Uterus (tissue), 4 donors: ENCODE results near the gene PLCL2. TPM values are rescaled to one million over a fixed set of nuclear protein-coding genes. Genes with fewer than 3 reads are reported as not detected.

Source experiments
- DNase-seq, 2 donors: peaks; one replicate each; pipeline ENCODE4 v3.0.0-alpha.2; 2019 to 2020
- H3K27ac ChIP-seq, 2 donors: fragments of 200-600 bp; sonication (generic); 1 replicate in 1 of 2; 2 replicates in 1 of 2; pipeline ENCODE4 v1.5.1; 2016 to 2018
- H3K27me3 ChIP-seq, 2 donors: fragments of 200-600 bp; sonication (generic); one replicate each; pipeline ENCODE4 v1.5.1; 2018 to 2019; ENCODE audit warnings: control low read depth in 1 of 2
- H3K36me3 ChIP-seq, 2 donors: fragments of 200-600 bp; sonication (generic); one replicate each; pipeline ENCODE4 v1.5.1; 2019; ENCODE audit warnings: control low read depth in 1 of 2
- H3K4me1 ChIP-seq, 2 donors: fragments of 200-600 bp; sonication (generic); one replicate each; pipeline ENCODE4 v1.5.1; 2018 to 2019; ENCODE audit warnings: control low read depth in 1 of 2
- H3K4me3 ChIP-seq, 2 donors: fragments of 200-600 bp; sonication (generic); 1 replicate in 1 of 2; 2 replicates in 1 of 2; pipeline ENCODE4 v1.5.1; 2018 to 2019; ENCODE audit warnings: mild to moderate bottlenecking in 1 of 2
- H3K9me3 ChIP-seq, 2 donors: fragments of 200-600 bp; sonication (generic); one replicate each; pipeline ENCODE4 v1.5.1; 2019; ENCODE audit warnings: control low read depth in 1 of 2
- POLR2A ChIP-seq, 2 donors: fragments of 450-650 bp; IDR thresholded peaks; one replicate each; pipeline ENCODE4 v1.6.1; 2016; ENCODE audit warnings: antibody characterized with exemption in 2 of 2, mild to moderate bottlenecking in 1 of 2, moderate library complexity in 1 of 2
- intact Hi-C: fragments of 100-400 bp; cut with DNase I; formaldehyde crosslinking; loops from one replicate; pipeline ENCODE4 v1.15.1; 2023; ENCODE audit warnings: low total_unique reads
- total RNA-seq, 4 donors: library from RNA; depleted of rRNA in 3 of 4; stranded (reverse); fragments of >200 nt in 3 of 4; gene quantifications; one replicate each; pipeline versions ENCODE4 v1.1.0 to v1.2.4, GENCODE V29; 2014 to 2023
- TF ChIP-seq, protein P1 (sequence below), 4 experiments: fragments of 200-600 bp in 2 of 4; fragments of 450-650 bp in 2 of 4; sonication (generic) in 2 of 4; IDR thresholded peaks; one replicate each; pipeline ENCODE4 v1.5.1; 2016 to 2019; ENCODE audit warnings: antibody characterized with exemption in 4 of 4, mild to moderate bottlenecking in 2 of 4, moderate library complexity in 1 of 4
- donor health status: DM: yes; HTN: yes; CAD: no.

The PLCL2 gene
- total RNA-seq, 4 donors from 2014 or later: 9.7 to 63.0 (median 19.5) TPM

DNA sequence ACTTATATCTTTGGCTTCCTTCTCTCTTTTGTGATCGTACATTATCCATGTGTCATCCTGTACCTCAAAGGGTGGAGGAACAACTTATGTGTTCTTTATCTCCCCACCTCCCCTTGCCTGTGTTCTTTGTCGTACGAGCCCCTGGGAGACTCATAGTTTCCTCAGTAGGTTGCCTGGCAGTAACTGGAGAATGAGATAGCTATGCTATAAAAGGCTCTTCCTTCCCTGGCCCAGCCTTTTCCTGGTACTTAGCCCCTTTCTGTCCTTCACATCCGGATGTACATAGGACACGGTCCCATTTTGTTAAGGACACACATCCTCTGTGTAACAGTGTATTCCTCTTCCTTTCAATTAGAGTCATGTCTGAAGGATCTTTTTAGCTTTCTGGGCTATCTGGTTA, 32.1 kb downstream of the PLCL2 start:
- intact Hi-C loops: no loop called here
- H3K4me1 ChIP-seq: no peaks in the 10 kb centered on the region

GRCh38 chr3:16917256-16917935, 32.6 kb downstream of the PLCL2 start:
- TF ChIP-seq, protein P1, sequence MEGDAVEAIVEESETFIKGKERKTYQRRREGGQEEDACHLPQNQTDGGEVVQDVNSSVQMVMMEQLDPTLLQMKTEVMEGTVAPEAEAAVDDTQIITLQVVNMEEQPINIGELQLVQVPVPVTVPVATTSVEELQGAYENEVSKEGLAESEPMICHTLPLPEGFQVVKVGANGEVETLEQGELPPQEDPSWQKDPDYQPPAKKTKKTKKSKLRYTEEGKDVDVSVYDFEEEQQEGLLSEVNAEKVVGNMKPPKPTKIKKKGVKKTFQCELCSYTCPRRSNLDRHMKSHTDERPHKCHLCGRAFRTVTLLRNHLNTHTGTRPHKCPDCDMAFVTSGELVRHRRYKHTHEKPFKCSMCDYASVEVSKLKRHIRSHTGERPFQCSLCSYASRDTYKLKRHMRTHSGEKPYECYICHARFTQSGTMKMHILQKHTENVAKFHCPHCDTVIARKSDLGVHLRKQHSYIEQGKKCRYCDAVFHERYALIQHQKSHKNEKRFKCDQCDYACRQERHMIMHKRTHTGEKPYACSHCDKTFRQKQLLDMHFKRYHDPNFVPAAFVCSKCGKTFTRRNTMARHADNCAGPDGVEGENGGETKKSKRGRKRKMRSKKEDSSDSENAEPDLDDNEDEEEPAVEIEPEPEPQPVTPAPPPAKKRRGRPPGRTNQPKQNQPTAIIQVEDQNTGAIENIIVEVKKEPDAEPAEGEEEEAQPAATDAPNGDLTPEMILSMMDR (IDR thresholded peaks at IDR 0.05): no peak
- no peak for TF ChIP-seq POLR2A (IDR thresholded peaks at IDR 0.05)
- Histone ChIP-seq H3K4me3 (no peak overlapping the region), H3K27me3 (no peaks in the 10 kb centered on the region), H3K36me3 (no peaks in the 10 kb centered on the region), H3K27ac (no peak overlapping the region), H3K9me3 (no peaks in the 10 kb centered on the region), H3K4me1 (no peaks in the 10 kb centered on the region)
- intact Hi-C loops: no loop called here
- no peak for DNase-seq

More for the DNA sequence above, 32.1 kb downstream of the PLCL2 start:
- DNase-seq: no peak
- Histone ChIP-seq H3K4me3 (no peak overlapping the region), H3K27me3 (no peaks in the 10 kb centered on the region), H3K9me3 (no peaks in the 10 kb centered on the region), H3K27ac (no peak overlapping the region), H3K36me3 (no peaks in the 10 kb centered on the region)
- TF ChIP-seq, protein P1 (IDR thresholded peaks at IDR 0.05): no peak
- TF ChIP-seq POLR2A (IDR thresholded peaks at IDR 0.05): no peak

DNA sequence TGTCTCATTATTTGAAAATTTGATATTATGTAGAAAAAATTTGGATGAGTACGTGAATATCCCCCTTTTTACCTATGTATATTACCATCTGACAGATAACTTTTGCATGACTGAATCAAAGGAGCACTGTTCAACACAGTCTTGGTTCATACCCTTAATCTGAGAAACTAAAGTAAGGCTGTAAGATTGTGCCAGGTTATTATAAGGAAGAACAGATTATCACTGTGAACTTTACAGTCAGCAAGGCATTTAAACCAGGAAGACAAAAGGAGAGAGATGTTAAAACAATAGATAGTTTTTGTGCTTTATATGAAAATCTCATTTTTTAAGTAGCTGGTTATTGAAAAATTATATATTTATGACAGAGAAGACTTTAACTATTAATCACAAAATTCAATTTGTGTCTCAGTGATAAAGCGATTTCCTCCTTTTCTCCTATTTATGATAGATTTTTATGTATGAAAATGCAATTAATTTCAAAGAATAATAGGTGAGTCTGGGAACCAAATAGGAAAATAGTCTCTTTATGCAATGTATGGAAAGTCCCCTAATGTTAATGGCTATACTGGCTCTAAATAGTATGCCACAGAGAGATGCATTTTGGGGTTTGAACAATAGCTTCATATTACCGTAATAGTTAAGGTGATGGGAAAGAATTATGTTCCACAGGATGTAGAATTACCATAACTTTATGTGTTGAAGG, 33.4 kb downstream of the PLCL2 start:
- H3K27ac ChIP-seq: no peak overlapping the region
- H3K36me3 ChIP-seq: no peaks in the 10 kb centered on the region
- H3K4me3 ChIP-seq: no peak overlapping the region
- H3K4me1 ChIP-seq: no peaks in the 10 kb centered on the region
- TF ChIP-seq, protein P1 (IDR thresholded peaks at IDR 0.05): no peak
- no peak for TF ChIP-seq POLR2A (IDR thresholded peaks at IDR 0.05)
- intact Hi-C loops: no loop called here
- DNase-seq: no peak
- no peaks in the 10 kb centered on the region for H3K9me3 ChIP-seq
- H3K27me3 ChIP-seq: no peaks in the 10 kb centered on the region

DNA sequence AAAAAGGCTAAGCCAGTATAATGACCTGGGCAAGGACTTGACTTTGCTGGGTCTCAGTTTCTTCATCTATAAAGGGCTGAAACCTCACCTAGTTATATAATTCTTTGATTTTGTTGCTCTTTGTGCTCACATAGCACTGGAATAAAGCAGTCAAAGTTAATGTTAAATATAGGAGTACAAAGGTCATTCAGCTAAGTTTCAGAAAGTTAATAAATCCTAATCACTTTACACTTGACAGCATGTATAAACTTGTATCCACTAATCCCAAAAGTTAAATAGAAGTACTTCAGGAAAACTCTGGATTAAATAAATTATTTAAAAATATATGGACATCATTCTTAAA, 33.9 kb downstream of the PLCL2 start:
- no peaks in the 10 kb centered on the region for H3K4me1 ChIP-seq
- no peaks in the 10 kb centered on the region for H3K9me3 ChIP-seq
- intact Hi-C loops: no loop called here
- no peak overlapping the region for H3K4me3 ChIP-seq
- no peaks in the 10 kb centered on the region for H3K36me3 ChIP-seq
- no peak for DNase-seq
- TF ChIP-seq, protein P1 (IDR thresholded peaks at IDR 0.05): no peak
- TF ChIP-seq POLR2A (IDR thresholded peaks at IDR 0.05): no peak
- no peaks in the 10 kb centered on the region for H3K27me3 ChIP-seq
- no peak overlapping the region for H3K27ac ChIP-seq

- H3K9me3 ChIP-seq: no peaks in the 10 kb centered on the region
- no peaks in the 10 kb centered on the region for H3K36me3 ChIP-seq
- H3K27ac ChIP-seq: no peak overlapping the region
- no peak for DNase-seq
- H3K27me3 ChIP-seq: no peaks in the 10 kb centered on the region
- intact Hi-C loops: no loop called here
- TF ChIP-seq, protein P1 (IDR thresholded peaks at IDR 0.05): no peak
- no peak for TF ChIP-seq POLR2A (IDR thresholded peaks at IDR 0.05)
- H3K4me3 ChIP-seq: no peak overlapping the region
- H3K4me1 ChIP-seq: no peaks in the 10 kb centered on the region
These were observed 38.4 kb downstream of the PLCL2 start for GRCh38 chr3:16923112-16923511.
